Liver (tissue), 9 donors: ENCODE measurements around the gene CYTH3. TPM values are rescaled to one million over a fixed set of nuclear protein-coding genes. Genes with fewer than 3 reads are reported as not detected.

ENCODE experiments used
- DNase-seq: peaks from one replicate; pipeline ENCODE4 v3.0.0-alpha.2; 2017; ENCODE audit warnings: low spot score
- H3K27ac ChIP-seq, 2 donors: one replicate each; pipeline ENCODE4 v1.7.0; 2013; ENCODE audit warnings: inconsistent platforms in 2 of 2, low read length in 2 of 2, control low read depth in 1 of 2, low read depth in 1 of 2, mild to moderate bottlenecking in 1 of 2
- H3K27me3 ChIP-seq, 4 donors: one replicate each; pipeline versions ENCODE4 v1.6.1 to v1.7.0; 2013; ENCODE audit warnings: low read length in 3 of 4, inconsistent platforms in 1 of 4, mild to moderate bottlenecking in 1 of 4, moderate library complexity in 1 of 4; ENCODE audit not compliant: control insufficient read depth in 4 of 4, insufficient read depth in 4 of 4
- H3K36me3 ChIP-seq, 4 donors: one replicate each; pipeline versions ENCODE4 v1.6.1 to v1.7.0; 2013; ENCODE audit warnings: low read length in 3 of 4, mild to moderate bottlenecking in 3 of 4, low read depth in 1 of 4, moderate library complexity in 1 of 4; ENCODE audit not compliant: control insufficient read depth in 4 of 4, insufficient read depth in 3 of 4
- H3K4me1 ChIP-seq, 4 donors: one replicate each; pipeline versions ENCODE4 v1.6.1 to v1.7.0; 2013; ENCODE audit warnings: low read length in 3 of 4, mild to moderate bottlenecking in 3 of 4, moderate library complexity in 1 of 4; ENCODE audit not compliant: control insufficient read depth in 4 of 4, insufficient read depth in 4 of 4
- H3K4me3 ChIP-seq, 3 donors: one replicate each; pipeline versions ENCODE4 v1.6.1 to v1.7.0; 2013; ENCODE audit warnings: low read length in 3 of 3, control low read depth in 1 of 3, low read depth in 1 of 3, mild to moderate bottlenecking in 1 of 3
- H3K9ac ChIP-seq, 2 donors: one replicate each; pipeline ENCODE4 v1.7.0; 2013; ENCODE audit warnings: low read length in 2 of 2, mild to moderate bottlenecking in 2 of 2, moderate library complexity in 2 of 2, control low read depth in 1 of 2, low read depth in 1 of 2
- H3K9me3 ChIP-seq, 4 donors: one replicate each; pipeline versions ENCODE4 v1.6.1 to v1.7.0; 2013; ENCODE audit warnings: low read length in 3 of 4; ENCODE audit not compliant: control insufficient read depth in 4 of 4
- ATF3 ChIP-seq: IDR thresholded peaks from 2 replicates; pipeline ENCODE4 v1.6.1; 2016; ENCODE audit warnings: antibody characterized with exemption
- FOXA1 ChIP-seq: IDR thresholded peaks from 2 replicates; pipeline ENCODE4 v1.6.1; 2016; ENCODE audit warnings: antibody characterized with exemption
- FOXA2 ChIP-seq: IDR thresholded peaks from 2 replicates; pipeline ENCODE4 v1.6.1; 2016; ENCODE audit warnings: antibody characterized with exemption
- GABPA ChIP-seq, 2 donors: IDR thresholded peaks in 1 of 2; conservative IDR thresholded peaks in 1 of 2; 2 replicates each; pipeline ENCODE4 v1.6.1; 2016; ENCODE audit warnings: antibody characterized with exemption in 2 of 2, mild to moderate bottlenecking in 1 of 2, moderate library complexity in 1 of 2
- HNF4A ChIP-seq, 2 donors: conservative IDR thresholded peaks; 2 replicates each; pipeline ENCODE4 v1.6.1; 2016; ENCODE audit warnings: antibody characterized with exemption in 2 of 2, mild to moderate bottlenecking in 2 of 2
- HNF4G ChIP-seq: IDR thresholded peaks from 2 replicates; pipeline ENCODE4 v1.6.1; 2016; ENCODE audit warnings: antibody characterized with exemption
- JUND ChIP-seq, 2 donors: IDR thresholded peaks; 2 replicates each; pipeline ENCODE4 v1.6.1; 2016; ENCODE audit warnings: antibody characterized with exemption in 2 of 2
- RAD21 ChIP-seq, 2 donors: IDR thresholded peaks; 2 replicates each; pipeline ENCODE4 v1.6.1; 2016; ENCODE audit warnings: antibody characterized with exemption in 2 of 2, mild to moderate bottlenecking in 2 of 2
- RXRA ChIP-seq, 2 donors: IDR thresholded peaks; 2 replicates each; pipeline ENCODE4 v1.6.1; 2017 to 2018; ENCODE audit warnings: antibody characterized with exemption in 2 of 2, mild to moderate bottlenecking in 1 of 2
- SP1 ChIP-seq: IDR thresholded peaks from 2 replicates; pipeline ENCODE4 v1.6.1; 2018; ENCODE audit warnings: antibody characterized with exemption, mild to moderate bottlenecking
- TAF1 ChIP-seq: conservative IDR thresholded peaks from 2 replicates; pipeline ENCODE4 v1.6.1; 2016; ENCODE audit warnings: antibody characterized with exemption, mild to moderate bottlenecking
- YY1 ChIP-seq: IDR thresholded peaks from 2 replicates; pipeline ENCODE4 v1.6.1; 2016; ENCODE audit warnings: antibody characterized with exemption, mild to moderate bottlenecking
- WGBS: extraction: QIAGEN DNeasy Blood & Tissue Kit; methylation state at CpG from one replicate; pipeline ENCODE4 v1.1.7; 2013; 5-methylcytosine and 5-hydroxymethylcytosine counted together
- polyA plus RNA-seq, 2 donors: library from polyadenylated mRNA; stranded (reverse) in 1 of 2; unstranded in 1 of 2; fragments of 200-250 nt in 1 of 2; fragments of >200 nt in 1 of 2; fragmentation: Nextera tagmentation in 1 of 2; extraction: Ambion mirVana in 1 of 2; gene quantifications; one replicate each; pipeline versions ENCODE4 v1.2.1 to v1.2.3, GENCODE V29; 2013 to 2015
- total RNA-seq, 2 donors: library from RNA; depleted of rRNA; stranded (reverse); fragments of >200 nt; gene quantifications; one replicate each; pipeline ENCODE4 v1.2.3, GENCODE V29; 2014
- TF ChIP-seq, protein P1 (sequence below): IDR thresholded peaks from 2 replicates; pipeline ENCODE4 v1.6.1; 2016; ENCODE audit warnings: antibody characterized with exemption
- TF ChIP-seq, protein P2 (sequence below): IDR thresholded peaks from 2 replicates; pipeline ENCODE4 v1.6.1; 2016; ENCODE audit warnings: antibody characterized with exemption
- TF ChIP-seq, protein P3 (sequence below): fragments of 150-350 bp; IDR thresholded peaks from 2 replicates; pipeline ENCODE4 v1.5.1; 2017; ENCODE audit warnings: improper control_type of control experiment, low read depth, low read length; ENCODE audit not compliant: missing input control
- TF ChIP-seq, protein P4 (sequence below): IDR thresholded peaks from 2 replicates; pipeline ENCODE4 v1.6.1; 2016; ENCODE audit warnings: antibody characterized with exemption, mild to moderate bottlenecking
- donor health status: healthy.
- donor health status: healthy.
- donor health status: healthy.
- donor health status: healthy.
- donor health status: healthy.

Gene CYTH3
- total and polyA plus RNA-seq, 4 donors: 1.1 to 6.3 (median 3.7) TPM

DNA sequence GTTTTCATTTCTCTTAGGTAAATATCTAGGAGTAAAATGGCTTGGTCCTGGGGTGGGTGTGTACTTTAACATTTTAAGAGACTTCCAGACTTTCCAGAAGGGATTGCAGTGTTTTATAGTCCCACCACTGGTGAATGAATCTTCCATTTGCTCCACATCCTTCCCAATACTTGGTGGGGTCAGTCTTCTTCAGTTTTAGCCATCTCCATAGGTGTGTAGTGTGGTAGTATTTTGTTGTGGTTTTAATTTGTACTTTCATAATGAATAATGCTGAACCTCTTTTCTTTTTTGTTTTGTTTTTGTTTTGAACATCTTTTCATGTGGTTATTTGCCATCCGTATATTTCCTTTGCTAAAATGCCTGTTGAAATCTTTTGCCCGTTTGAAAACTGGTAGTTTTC is 154.9 kb downstream of the CYTH3 start:
- Histone ChIP-seq H3K4me1 (peaks cover 0 to 4% (median under 1%) of the 10 kb centered on the region in 4 donors), H3K4me3 (no peak overlapping the region), H3K27ac (no peak overlapping the region), H3K9ac (no peak overlapping the region), H3K36me3 (peaks cover 7 to 52% (median 40%) of the 10 kb centered on the region in 4 donors), H3K27me3 (no peaks in the 10 kb centered on the region), H3K9me3 (peaks cover 0 to 3% (median 0%) of the 10 kb centered on the region in 4 donors)
- TF ChIP-seq RXRA (IDR thresholded peaks at IDR 0.05) (no peak), FOXA1 (no peak), JUND (IDR thresholded peaks at IDR 0.05) (no peak), HNF4G (no peak), TAF1 (no peak), FOXA2 (no peak), HNF4A (conservative IDR thresholded peaks at IDR 0.05) (no peak), RAD21 (IDR thresholded peaks at IDR 0.05) (no peak), YY1 (no peak)
- TF ChIP-seq, protein P1, sequence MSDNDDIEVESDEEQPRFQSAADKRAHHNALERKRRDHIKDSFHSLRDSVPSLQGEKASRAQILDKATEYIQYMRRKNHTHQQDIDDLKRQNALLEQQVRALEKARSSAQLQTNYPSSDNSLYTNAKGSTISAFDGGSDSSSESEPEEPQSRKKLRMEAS: no peak
- TF ChIP-seq, protein P2, sequence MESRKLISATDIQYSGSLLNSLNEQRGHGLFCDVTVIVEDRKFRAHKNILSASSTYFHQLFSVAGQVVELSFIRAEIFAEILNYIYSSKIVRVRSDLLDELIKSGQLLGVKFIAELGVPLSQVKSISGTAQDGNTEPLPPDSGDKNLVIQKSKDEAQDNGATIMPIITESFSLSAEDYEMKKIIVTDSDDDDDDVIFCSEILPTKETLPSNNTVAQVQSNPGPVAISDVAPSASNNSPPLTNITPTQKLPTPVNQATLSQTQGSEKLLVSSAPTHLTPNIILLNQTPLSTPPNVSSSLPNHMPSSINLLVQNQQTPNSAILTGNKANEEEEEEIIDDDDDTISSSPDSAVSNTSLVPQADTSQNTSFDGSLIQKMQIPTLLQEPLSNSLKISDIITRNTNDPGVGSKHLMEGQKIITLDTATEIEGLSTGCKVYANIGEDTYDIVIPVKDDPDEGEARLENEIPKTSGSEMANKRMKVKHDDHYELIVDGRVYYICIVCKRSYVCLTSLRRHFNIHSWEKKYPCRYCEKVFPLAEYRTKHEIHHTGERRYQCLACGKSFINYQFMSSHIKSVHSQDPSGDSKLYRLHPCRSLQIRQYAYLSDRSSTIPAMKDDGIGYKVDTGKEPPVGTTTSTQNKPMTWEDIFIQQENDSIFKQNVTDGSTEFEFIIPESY: no peak
- TF ChIP-seq, protein P3, sequence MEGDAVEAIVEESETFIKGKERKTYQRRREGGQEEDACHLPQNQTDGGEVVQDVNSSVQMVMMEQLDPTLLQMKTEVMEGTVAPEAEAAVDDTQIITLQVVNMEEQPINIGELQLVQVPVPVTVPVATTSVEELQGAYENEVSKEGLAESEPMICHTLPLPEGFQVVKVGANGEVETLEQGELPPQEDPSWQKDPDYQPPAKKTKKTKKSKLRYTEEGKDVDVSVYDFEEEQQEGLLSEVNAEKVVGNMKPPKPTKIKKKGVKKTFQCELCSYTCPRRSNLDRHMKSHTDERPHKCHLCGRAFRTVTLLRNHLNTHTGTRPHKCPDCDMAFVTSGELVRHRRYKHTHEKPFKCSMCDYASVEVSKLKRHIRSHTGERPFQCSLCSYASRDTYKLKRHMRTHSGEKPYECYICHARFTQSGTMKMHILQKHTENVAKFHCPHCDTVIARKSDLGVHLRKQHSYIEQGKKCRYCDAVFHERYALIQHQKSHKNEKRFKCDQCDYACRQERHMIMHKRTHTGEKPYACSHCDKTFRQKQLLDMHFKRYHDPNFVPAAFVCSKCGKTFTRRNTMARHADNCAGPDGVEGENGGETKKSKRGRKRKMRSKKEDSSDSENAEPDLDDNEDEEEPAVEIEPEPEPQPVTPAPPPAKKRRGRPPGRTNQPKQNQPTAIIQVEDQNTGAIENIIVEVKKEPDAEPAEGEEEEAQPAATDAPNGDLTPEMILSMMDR: no peak
- 93% methylated on average over 2 of the region's 2 CpGs for WGBS
- DNase-seq: no peak

DNA sequence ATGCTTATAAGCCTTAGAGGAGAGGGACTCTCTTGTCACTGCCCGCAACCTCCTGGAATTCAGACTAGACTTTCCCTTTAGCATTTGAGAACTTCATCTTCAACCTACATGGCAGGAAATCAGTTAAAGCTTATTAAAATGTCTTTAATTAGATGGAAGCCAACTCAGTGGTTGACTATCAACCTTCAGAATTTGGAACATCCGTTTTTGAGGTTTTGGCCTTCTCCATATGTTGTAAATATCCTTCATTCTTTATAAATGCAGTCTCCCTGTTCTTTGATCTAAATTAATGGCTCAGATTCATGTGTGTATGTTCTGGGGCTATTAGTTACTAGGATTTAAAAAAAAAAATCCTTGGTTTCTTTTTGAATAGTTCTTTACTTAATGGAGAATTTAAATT is 156.2 kb downstream of the CYTH3 start:
- Histone ChIP-seq H3K4me3 (no peak overlapping the region), H3K27me3 (no peaks in the 10 kb centered on the region), H3K9ac (no peak overlapping the region), H3K9me3 (peaks cover 0 to 3% (median 0%) of the 10 kb centered on the region in 4 donors), H3K4me1 (peaks cover 0 to 4% (median under 1%) of the 10 kb centered on the region in 4 donors), H3K27ac (no peak overlapping the region), H3K36me3 (peaks cover 5 to 44% (median 35%) of the 10 kb centered on the region in 4 donors)
- no peak for TF ChIP-seq HNF4A (conservative IDR thresholded peaks at IDR 0.05)
- TF ChIP-seq FOXA1: no peak
- TF ChIP-seq, protein P1: no peak
- TF ChIP-seq JUND (IDR thresholded peaks at IDR 0.05): no peak
- no peak for TF ChIP-seq RAD21 (IDR thresholded peaks at IDR 0.05)
- TF ChIP-seq YY1: no peak
- TF ChIP-seq, protein P2: no peak
- TF ChIP-seq, protein P3: no peak
- no peak for TF ChIP-seq SP1
- TF ChIP-seq, protein P4, sequence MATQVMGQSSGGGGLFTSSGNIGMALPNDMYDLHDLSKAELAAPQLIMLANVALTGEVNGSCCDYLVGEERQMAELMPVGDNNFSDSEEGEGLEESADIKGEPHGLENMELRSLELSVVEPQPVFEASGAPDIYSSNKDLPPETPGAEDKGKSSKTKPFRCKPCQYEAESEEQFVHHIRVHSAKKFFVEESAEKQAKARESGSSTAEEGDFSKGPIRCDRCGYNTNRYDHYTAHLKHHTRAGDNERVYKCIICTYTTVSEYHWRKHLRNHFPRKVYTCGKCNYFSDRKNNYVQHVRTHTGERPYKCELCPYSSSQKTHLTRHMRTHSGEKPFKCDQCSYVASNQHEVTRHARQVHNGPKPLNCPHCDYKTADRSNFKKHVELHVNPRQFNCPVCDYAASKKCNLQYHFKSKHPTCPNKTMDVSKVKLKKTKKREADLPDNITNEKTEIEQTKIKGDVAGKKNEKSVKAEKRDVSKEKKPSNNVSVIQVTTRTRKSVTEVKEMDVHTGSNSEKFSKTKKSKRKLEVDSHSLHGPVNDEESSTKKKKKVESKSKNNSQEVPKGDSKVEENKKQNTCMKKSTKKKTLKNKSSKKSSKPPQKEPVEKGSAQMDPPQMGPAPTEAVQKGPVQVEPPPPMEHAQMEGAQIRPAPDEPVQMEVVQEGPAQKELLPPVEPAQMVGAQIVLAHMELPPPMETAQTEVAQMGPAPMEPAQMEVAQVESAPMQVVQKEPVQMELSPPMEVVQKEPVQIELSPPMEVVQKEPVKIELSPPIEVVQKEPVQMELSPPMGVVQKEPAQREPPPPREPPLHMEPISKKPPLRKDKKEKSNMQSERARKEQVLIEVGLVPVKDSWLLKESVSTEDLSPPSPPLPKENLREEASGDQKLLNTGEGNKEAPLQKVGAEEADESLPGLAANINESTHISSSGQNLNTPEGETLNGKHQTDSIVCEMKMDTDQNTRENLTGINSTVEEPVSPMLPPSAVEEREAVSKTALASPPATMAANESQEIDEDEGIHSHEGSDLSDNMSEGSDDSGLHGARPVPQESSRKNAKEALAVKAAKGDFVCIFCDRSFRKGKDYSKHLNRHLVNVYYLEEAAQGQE: no peak
- TF ChIP-seq HNF4G: no peak
- no peak for TF ChIP-seq GABPA (IDR thresholded peaks at IDR 0.05 in 1 of 2, conservative IDR thresholded peaks at IDR 0.05 in 1 of 2)
- TF ChIP-seq TAF1: no peak
- TF ChIP-seq ATF3: no peak
- no peak for TF ChIP-seq RXRA (IDR thresholded peaks at IDR 0.05)
- WGBS: 88% methylated on average over 2 of the region's 2 CpGs
- DNase-seq: no peak
